ENCODE measurements around the gene MRPL41. TPM values are rescaled to one million over a fixed set of nuclear protein-coding genes. Genes with fewer than 3 reads are reported as not detected.
A peak's percentile ranks its signal among the peaks of the same experiment; 100 is the strongest.
"Not testable (repeated sequence)": the region's sequence is repeated elsewhere in the genome, so short reads cannot be mapped to it uniquely, and the experiment has no call there.

The MRPL41 gene
- 10 to 100 TPM; 49.3 to 53.0 TPM for polyA plus RNA-seq

DNA sequence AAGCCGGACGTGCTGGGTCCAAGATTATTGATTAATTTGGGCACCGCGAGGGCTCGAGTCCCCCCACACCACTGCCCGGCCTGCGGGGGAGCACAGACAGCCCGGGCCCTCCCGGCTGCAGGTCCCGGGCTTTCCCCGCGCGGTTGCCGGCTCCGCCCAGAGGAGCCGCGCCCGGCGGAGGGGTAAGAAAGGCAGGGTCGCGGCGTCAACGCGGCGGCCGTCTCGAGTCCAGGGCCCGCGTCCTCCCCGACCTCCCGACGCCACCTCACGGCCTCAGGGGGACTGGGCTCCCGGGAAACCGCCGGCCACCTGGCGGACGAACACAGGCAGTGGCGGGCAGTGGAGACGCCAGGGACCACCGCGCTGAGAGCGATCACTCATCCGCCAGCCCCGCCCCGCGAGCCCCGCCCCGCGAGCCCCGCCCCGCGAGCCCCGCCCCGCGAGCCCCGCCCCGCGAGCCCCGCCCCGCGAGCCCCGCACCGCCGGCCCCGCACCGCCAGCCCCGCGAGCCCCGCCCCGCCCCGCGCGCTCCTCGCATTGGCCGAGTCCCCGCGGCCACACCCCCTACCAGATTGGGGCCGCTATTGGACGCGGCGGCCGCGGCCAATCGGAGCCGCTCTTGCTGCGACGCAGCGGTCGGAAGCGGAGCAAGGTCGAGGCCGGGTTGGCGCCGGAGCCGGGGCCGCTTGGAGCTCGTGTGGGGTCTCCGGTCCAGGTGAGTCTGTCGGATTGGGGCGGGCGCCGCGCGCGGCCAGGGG lies at the start of gene MRPL41:
MRPL41 (plus strand) TSS at position 616 of the 758 bp plus-strand sequence. CDS start 203 bp downstream, outside the sequence.
- Histone ChIP-seq H3K27me3 (ENCODE audit: control insufficient read depth in 1 of 2, insufficient read depth in 2 of 2, low read length in 2 of 2) (no peaks in the 10 kb centered on the region), H3K36me3 (ENCODE audit: control insufficient read depth in 2 of 2, insufficient read depth in 2 of 2, low read length in 1 of 2) (peaks cover 6 to 15% of the 10 kb centered on the region in 2 donors), H3K27ac (ENCODE audit: low read depth in 2 of 2, low read length in 1 of 2) (peak within 1 kb of the TSS; percentile 87 to 92), H3K9me3 (ENCODE audit: control insufficient read depth in 2 of 2, insufficient read depth in 1 of 2, low read depth in 1 of 2, low read length in 1 of 2) (no peaks in the 10 kb centered on the region), H3K4me3 (ENCODE audit: low read depth in 1 of 2, low read length in 2 of 2) (peak within 1 kb of the TSS; percentile 69 to 89), H3K4me1 (ENCODE audit: control insufficient read depth in 2 of 2, insufficient read depth in 2 of 2, low read length in 1 of 2) (peaks cover 0 to 17% of the 10 kb centered on the region in 2 donors)
- 1% methylated on average over 45 to 106 of the region's 106 CpGs for WGBS, 2 donors

DNA sequence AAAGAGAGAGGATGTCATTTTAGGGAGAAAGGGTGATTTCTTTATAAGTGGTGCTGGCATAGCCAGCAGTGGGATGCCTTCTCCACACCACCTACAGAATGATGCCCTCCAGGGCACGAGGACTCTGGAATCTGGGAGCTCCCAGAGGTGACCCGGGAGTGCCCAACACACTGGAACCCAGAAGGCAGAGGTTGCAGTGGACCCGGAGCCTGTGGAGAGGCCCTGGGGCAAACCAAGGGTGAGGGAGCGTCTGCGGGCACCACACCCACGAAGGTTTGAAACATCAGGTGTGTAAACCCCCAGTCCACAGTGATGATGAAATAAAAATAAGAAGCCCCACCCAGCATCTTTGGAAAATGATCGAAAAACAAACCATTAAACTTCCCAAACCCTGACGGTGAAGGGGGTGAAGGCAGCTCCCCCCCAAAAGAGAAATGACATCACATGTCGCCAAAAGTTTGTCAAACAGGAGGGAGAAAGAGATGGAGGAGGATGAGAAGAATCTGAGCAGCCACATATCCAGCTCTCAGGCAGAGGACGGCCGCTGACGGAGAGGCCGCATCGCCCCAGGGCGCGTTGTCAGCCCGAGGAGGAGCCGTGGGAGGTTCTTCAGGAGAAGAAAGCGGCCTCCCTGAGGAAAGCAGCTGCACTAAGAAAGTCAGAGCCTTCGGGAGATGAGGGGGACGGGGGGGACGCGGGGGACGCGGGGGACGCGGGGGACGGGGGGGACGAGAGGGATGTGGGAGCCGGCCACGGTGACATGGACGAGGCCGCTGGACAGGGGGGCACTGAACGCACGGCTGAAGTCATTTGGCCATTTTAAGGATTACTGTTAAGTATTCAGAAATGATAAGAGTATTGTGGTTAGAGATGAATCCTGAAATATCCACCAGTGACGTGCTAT lies 49.4 kb upstream of the MRPL41 start:
- 84 to 85% methylated on average over 29 to 36 of the region's 36 CpGs for WGBS, 2 donors
- Histone ChIP-seq H3K36me3 (ENCODE audit: control insufficient read depth in 2 of 2, insufficient read depth in 2 of 2, low read length in 1 of 2) (peaks cover 0 to 4% of the 10 kb centered on the region in 2 donors), H3K27ac (ENCODE audit: low read depth in 2 of 2, low read length in 1 of 2) (no peak overlapping the region)

DNA sequence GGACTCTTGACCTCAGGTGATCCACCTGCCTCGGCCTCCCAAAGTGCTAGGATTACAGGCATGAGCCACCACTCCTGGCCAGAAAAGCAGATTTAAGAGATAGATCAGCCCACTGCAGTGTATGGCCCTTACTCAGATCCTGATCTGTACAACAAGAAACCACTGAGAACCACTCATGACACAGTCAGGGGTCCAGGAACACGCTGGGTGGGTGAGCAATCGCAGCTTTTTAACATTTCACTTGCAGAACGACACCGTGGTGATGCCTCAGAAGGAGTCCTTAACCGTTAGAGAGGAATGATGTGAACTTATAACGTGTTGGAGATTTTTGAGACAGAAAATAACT lies 47.3 kb upstream of the MRPL41 start:
- WGBS, 2 donors: 92 to 94% methylated on average over 7 of the region's 7 CpGs
- Histone ChIP-seq H3K27ac (ENCODE audit: low read depth in 2 of 2, low read length in 1 of 2) (no peak overlapping the region), H3K4me1 (ENCODE audit: control insufficient read depth in 2 of 2, insufficient read depth in 2 of 2, low read length in 1 of 2) (peaks cover 0 to 5% of the 10 kb centered on the region in 2 donors), H3K9me3 (ENCODE audit: control insufficient read depth in 2 of 2, insufficient read depth in 1 of 2, low read depth in 1 of 2, low read length in 1 of 2) (no peaks in the 10 kb centered on the region), H3K27me3 (ENCODE audit: control insufficient read depth in 1 of 2, insufficient read depth in 2 of 2, low read length in 2 of 2) (no peaks in the 10 kb centered on the region), H3K4me3 (ENCODE audit: low read depth in 1 of 2, low read length in 2 of 2) (no peak overlapping the region), H3K36me3 (ENCODE audit: control insufficient read depth in 2 of 2, insufficient read depth in 2 of 2, low read length in 1 of 2) (peaks cover 0 to 4% of the 10 kb centered on the region in 2 donors)

More for the DNA sequence above, 49.4 kb upstream of the MRPL41 start:
- peaks cover 0 to 5% of the 10 kb centered on the region in 2 donors for H3K4me1 ChIP-seq (ENCODE audit: control insufficient read depth in 2 of 2, insufficient read depth in 2 of 2, low read length in 1 of 2)
- no peaks in the 10 kb centered on the region for H3K27me3 ChIP-seq (ENCODE audit: control insufficient read depth in 1 of 2, insufficient read depth in 2 of 2, low read length in 2 of 2)
- no peaks in the 10 kb centered on the region for H3K9me3 ChIP-seq (ENCODE audit: control insufficient read depth in 2 of 2, insufficient read depth in 1 of 2, low read depth in 1 of 2, low read length in 1 of 2)
- H3K4me3 ChIP-seq (ENCODE audit: low read depth in 1 of 2, low read length in 2 of 2): no peak overlapping the region

DNA sequence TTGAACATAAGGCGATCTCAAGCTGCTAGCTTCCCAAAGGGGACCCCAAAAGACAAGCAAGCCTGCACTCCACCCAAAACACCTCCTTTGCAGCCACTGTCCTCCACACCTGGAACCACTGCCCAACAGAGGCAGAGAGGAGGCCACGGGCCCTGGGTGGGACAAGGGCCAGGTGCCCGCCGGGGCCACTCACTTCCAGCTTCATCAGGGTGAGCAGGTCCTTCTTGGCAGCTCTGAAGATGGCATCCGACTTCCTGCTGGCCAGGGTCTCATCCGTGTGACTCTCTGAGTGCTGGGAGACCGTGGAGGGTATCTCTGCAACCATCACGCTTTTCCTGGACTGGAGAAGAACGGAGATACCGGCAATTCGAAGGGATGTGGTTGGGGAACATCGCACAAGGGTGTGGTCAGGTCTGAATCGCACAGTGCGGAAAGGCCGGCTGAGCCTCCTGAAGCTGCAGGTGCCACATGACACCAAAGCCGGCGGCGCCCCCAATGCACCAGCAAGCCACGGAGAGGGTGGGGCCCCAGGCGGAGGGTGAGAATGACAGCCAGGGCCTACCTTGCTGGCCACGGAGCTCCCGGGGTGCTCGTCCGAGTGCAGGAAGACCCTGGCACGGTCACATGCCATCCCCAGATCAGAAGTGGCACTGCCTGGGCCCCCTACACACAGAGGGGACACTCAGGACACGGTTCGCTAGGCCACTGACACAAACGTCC lies 46.1 kb upstream of the MRPL41 start:
- Histone ChIP-seq H3K36me3 (ENCODE audit: control insufficient read depth in 2 of 2, insufficient read depth in 2 of 2, low read length in 1 of 2) (peaks cover 0 to 4% of the 10 kb centered on the region in 2 donors), H3K27me3 (ENCODE audit: control insufficient read depth in 1 of 2, insufficient read depth in 2 of 2, low read length in 2 of 2) (no peaks in the 10 kb centered on the region), H3K4me3 (ENCODE audit: low read depth in 1 of 2, low read length in 2 of 2) (no peak overlapping the region), H3K9me3 (ENCODE audit: control insufficient read depth in 2 of 2, insufficient read depth in 1 of 2, low read depth in 1 of 2, low read length in 1 of 2) (no peaks in the 10 kb centered on the region), H3K4me1 (ENCODE audit: control insufficient read depth in 2 of 2, insufficient read depth in 2 of 2, low read length in 1 of 2) (peaks cover 0 to 5% of the 10 kb centered on the region in 2 donors), H3K27ac (ENCODE audit: low read depth in 2 of 2, low read length in 1 of 2) (no peak overlapping the region)
- 92% methylated on average over 28 of the region's 28 CpGs for WGBS, 2 donors

GRCh38 chr9:137506274-137506673 lies 45.4 kb upstream of the MRPL41 start:
- no peaks in the 10 kb centered on the region for H3K27me3 ChIP-seq (ENCODE audit: control insufficient read depth in 1 of 2, insufficient read depth in 2 of 2, low read length in 2 of 2)
- peaks cover 0 to 5% of the 10 kb centered on the region in 2 donors for H3K4me1 ChIP-seq (ENCODE audit: control insufficient read depth in 2 of 2, insufficient read depth in 2 of 2, low read length in 1 of 2)
- 61 to 79% methylated on average over 15 of the region's 15 CpGs for WGBS, 2 donors
- H3K4me3 ChIP-seq (ENCODE audit: low read depth in 1 of 2, low read length in 2 of 2): no peak overlapping the region
- H3K9me3 ChIP-seq (ENCODE audit: control insufficient read depth in 2 of 2, insufficient read depth in 1 of 2, low read depth in 1 of 2, low read length in 1 of 2): no peaks in the 10 kb centered on the region
- H3K36me3 ChIP-seq (ENCODE audit: control insufficient read depth in 2 of 2, insufficient read depth in 2 of 2, low read length in 1 of 2): no peaks in the 10 kb centered on the region
- no peak overlapping the region for H3K27ac ChIP-seq (ENCODE audit: low read depth in 2 of 2, low read length in 1 of 2)

- H3K27ac ChIP-seq (ENCODE audit: low read depth in 2 of 2, low read length in 1 of 2): no peak overlapping the region
- H3K9me3 ChIP-seq (ENCODE audit: control insufficient read depth in 2 of 2, insufficient read depth in 1 of 2, low read depth in 1 of 2, low read length in 1 of 2): no peaks in the 10 kb centered on the region
- H3K4me3 ChIP-seq (ENCODE audit: low read depth in 1 of 2, low read length in 2 of 2): no peak overlapping the region
- no peaks in the 10 kb centered on the region for H3K36me3 ChIP-seq (ENCODE audit: control insufficient read depth in 2 of 2, insufficient read depth in 2 of 2, low read length in 1 of 2)
- peaks cover 0 to 5% of the 10 kb centered on the region in 2 donors for H3K4me1 ChIP-seq (ENCODE audit: control insufficient read depth in 2 of 2, insufficient read depth in 2 of 2, low read length in 1 of 2)
- no peaks in the 10 kb centered on the region for H3K27me3 ChIP-seq (ENCODE audit: control insufficient read depth in 1 of 2, insufficient read depth in 2 of 2, low read length in 2 of 2)
- 79 to 85% methylated on average over 26 of the region's 26 CpGs for WGBS, 2 donors
These were observed 44.9 kb upstream of the MRPL41 start for GRCh38 chr9:137506702-137507171.

DNA sequence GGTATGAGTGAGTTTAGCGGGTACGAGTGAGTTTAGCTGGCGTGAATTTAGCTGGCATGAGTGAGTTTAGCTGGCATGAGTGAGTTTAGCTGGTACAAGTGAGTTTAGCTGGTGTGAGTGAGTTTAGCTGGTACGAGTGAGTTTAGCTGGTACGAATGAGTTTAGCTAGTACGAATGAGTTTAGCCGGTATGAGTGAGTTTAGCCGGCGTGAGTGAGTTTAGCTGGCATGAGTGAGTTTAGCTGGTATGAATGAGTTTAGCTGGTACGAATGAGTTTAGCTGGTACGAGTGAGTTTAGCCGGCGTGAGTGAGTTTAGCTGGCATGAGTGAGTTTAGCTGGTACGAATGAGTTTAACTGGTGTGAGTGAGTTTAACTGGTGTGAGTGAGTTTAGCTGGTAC lies 42.5 kb upstream of the MRPL41 start:
- no peaks in the 10 kb centered on the region for H3K9me3 ChIP-seq (ENCODE audit: control insufficient read depth in 2 of 2, insufficient read depth in 1 of 2, low read depth in 1 of 2, low read length in 1 of 2)
- WGBS, 2 donors: 86 to 92% methylated on average over 14 of the region's 14 CpGs

DNA sequence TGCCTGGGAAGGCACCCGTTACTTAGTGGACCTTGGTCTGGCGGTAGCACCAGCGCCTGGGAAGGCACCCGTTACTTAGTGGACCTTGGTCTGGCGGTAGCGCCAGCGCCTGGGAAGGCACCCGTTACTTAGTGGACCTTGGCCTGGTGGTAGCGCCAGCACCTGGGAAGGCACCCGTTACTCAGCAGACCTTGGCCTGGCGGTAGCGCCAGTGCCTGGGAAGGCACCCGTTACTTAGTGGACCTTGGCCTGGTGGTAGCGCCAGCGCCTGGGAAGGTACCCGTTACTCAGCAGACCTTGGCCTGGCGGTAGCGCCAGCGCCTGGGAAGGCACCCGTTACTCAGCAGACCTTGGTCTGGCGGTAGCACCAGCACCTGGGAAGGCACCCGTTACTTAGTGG lies 40.6 kb upstream of the MRPL41 start:
- not testable (repeated sequence) for H3K4me3 ChIP-seq (ENCODE audit: low read depth in 1 of 2, low read length in 2 of 2); H3K36me3 ChIP-seq (ENCODE audit: control insufficient read depth in 2 of 2, insufficient read depth in 2 of 2, low read length in 1 of 2); H3K4me1 ChIP-seq (ENCODE audit: control insufficient read depth in 2 of 2, insufficient read depth in 2 of 2, low read length in 1 of 2); H3K9me3 ChIP-seq (ENCODE audit: control insufficient read depth in 2 of 2, insufficient read depth in 1 of 2, low read depth in 1 of 2, low read length in 1 of 2); H3K27ac ChIP-seq (ENCODE audit: low read depth in 2 of 2, low read length in 1 of 2); H3K27me3 ChIP-seq (ENCODE audit: control insufficient read depth in 1 of 2, insufficient read depth in 2 of 2, low read length in 2 of 2)
- WGBS, 2 donors: 91 to 95% methylated on average over 22 of the region's 22 CpGs

More for the DNA sequence above, 42.5 kb upstream of the MRPL41 start:
- Histone ChIP-seq H3K27me3 (ENCODE audit: control insufficient read depth in 1 of 2, insufficient read depth in 2 of 2, low read length in 2 of 2) (no peaks in the 10 kb centered on the region), H3K4me3 (ENCODE audit: low read depth in 1 of 2, low read length in 2 of 2) (no peak overlapping the region), H3K27ac (ENCODE audit: low read depth in 2 of 2, low read length in 1 of 2) (no peak overlapping the region), H3K36me3 (ENCODE audit: control insufficient read depth in 2 of 2, insufficient read depth in 2 of 2, low read length in 1 of 2) (no peaks in the 10 kb centered on the region), H3K4me1 (ENCODE audit: control insufficient read depth in 2 of 2, insufficient read depth in 2 of 2, low read length in 1 of 2) (peaks cover 0 to 5% of the 10 kb centered on the region in 2 donors)

DNA sequence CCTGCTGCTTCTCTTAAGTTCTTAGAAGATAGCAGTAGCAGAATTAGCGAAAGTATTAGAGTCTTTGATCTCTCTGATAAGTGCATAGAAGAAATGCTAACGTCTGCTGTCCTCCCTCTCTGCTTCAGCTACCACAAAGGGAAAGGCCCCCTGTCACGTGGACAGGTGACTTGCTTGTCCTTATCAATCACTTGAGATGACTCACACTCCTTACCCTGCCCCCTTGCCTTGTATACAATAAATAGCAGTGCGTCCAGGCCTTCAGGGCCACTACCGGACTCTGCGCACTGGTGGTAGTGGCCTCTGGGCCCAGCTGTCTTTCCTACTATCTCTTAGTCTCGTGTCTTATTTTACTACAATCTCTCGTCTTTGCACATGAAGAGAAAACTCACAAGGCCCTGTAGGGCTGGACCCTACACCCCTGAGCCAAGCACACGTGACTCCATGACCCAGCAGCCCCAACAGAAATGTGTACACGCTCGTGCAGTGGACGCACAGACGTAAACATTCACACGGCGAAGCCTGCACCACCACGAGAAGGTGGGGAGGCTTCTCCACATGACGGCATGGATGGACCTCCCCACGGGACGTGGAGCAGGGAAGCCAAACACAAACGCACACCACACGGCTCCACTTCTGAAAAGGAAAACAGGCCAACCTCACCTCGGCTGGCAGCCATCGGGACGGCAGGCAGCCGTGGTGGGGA lies 39.8 kb upstream of the MRPL41 start:
- Histone ChIP-seq H3K36me3 (ENCODE audit: control insufficient read depth in 2 of 2, insufficient read depth in 2 of 2, low read length in 1 of 2) (no peaks in the 10 kb centered on the region), H3K9me3 (ENCODE audit: control insufficient read depth in 2 of 2, insufficient read depth in 1 of 2, low read depth in 1 of 2, low read length in 1 of 2) (no peaks in the 10 kb centered on the region), H3K4me3 (ENCODE audit: low read depth in 1 of 2, low read length in 2 of 2) (no peak overlapping the region), H3K4me1 (ENCODE audit: control insufficient read depth in 2 of 2, insufficient read depth in 2 of 2, low read length in 1 of 2) (no peaks in the 10 kb centered on the region), H3K27me3 (ENCODE audit: control insufficient read depth in 1 of 2, insufficient read depth in 2 of 2, low read length in 2 of 2) (no peaks in the 10 kb centered on the region), H3K27ac (ENCODE audit: low read depth in 2 of 2, low read length in 1 of 2) (no peak overlapping the region)
- 82 to 87% methylated on average over 25 of the region's 25 CpGs for WGBS, 2 donors

Measured in esophagus (tissue), 2 donors.